GM18505 (cell line): ENCODE results near the gene KCNA10.

Experiments
- ATAC-seq: cut with Tn5 transposase; IDR thresholded peaks from one replicate; pipeline ENCODE4 v1.9.1; 2021; ENCODE audit not compliant: unreplicated experiment
- POLR2A ChIP-seq: IDR thresholded peaks from 4 replicates; pipeline ENCODE4 v1.6.1; 2011; ENCODE audit warnings: borderline replicate concordance; ENCODE audit not compliant: insufficient read depth, insufficient read length; ENCODE audit errors: extremely low read depth

The KCNA10 gene

DNA sequence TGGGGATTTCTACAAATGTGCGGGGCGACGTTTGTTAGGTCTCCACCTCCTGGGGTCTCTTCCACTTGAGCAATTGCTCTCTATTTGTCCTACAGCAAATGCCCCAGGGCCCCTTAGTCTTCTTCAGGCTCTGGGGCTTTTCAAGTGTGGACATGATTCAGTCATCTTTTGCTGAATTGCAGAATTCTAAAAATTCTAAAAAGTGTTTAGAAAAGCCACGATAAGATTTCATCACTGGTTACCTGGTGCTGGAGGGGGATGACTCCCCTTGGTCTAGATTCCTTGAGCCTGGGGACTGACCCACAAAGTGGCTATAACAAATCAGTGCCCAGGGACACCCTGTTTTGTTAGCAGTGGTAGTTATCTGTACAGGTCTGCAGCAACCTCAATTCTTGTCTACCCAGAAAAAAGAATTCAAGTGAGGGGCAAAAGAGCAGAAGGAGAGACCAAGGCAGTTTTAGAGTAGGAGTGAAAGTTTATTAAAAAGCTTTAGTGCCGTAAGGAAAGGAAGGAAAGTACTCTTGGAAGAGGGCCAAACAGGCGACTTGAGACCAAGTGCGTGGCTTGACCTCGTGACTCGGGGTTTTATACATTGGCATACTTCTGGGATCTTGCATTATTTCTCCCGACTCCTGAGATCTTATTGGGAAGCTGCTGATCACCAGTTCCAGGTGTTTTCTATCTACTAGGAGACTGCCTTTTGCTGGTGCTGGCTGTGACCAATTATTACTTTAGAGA is 42.8 kb downstream of the KCNA10 start:
- ATAC-seq = no peak
- no peak for TF ChIP-seq POLR2A

GRCh38 chr1:110475362-110476027 is 43.5 kb downstream of the KCNA10 start:
- ATAC-seq = no peak

GRCh38 chr1:110474444-110474843 is 44.5 kb downstream of the KCNA10 start:
- no peak for ATAC-seq
- TF ChIP-seq POLR2A = no peak

More at GRCh38 chr1:110475362-110476027, 43.5 kb downstream of the KCNA10 start:
- TF ChIP-seq POLR2A = no peak

DNA sequence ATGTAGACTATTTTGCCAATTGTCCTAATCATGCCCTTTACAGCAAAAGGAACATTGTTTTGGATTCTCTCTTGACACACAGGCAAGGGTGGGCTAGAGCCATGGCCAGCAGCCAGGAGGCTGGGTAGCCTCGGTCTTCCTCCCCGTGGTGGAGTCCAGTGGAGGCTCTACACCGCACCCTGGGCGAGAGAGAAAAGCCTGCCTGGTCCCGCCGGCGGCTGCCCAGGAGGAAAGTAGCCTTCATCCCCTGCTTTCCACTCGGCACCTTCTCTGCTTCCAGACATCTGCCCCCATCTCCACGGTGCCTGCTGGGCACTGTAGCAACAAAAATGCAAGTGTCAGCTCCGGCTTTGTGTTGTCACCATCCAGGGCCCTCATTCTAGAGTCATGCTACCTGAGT is 46.4 kb downstream of the KCNA10 start:
- TF ChIP-seq POLR2A = no peak
- no peak for ATAC-seq

DNA sequence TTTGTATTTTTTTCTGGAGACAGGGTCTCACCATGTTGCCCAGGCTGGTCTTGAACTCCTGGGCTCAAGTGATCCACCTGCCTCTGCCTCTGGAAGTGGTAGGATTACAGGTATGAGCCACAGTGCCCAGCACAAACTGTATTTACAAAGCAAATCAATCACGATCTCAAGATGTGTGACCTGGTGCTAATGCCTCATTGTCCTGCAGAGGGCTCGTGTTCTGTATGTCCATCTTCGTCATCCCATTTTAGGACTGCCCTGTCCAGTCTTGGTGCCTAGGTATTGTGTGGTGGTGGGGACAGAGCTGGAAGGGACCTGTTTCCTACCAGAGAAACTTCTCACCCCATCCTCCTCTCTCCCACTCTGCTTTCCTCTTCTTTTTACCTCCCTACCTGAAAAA is 47.8 kb downstream of the KCNA10 start:
- TF ChIP-seq POLR2A = no peak
- no peak for ATAC-seq
